Measurements from ENCODE around the gene AMPH. TPM values are rescaled to one million over a fixed set of nuclear protein-coding genes. Genes with fewer than 3 reads are reported as not detected.

AMPH gene
- total RNA-seq, 4 donors from 2014 or later, result 0.51 to 19.6 (median 11.6) TPM

DNA sequence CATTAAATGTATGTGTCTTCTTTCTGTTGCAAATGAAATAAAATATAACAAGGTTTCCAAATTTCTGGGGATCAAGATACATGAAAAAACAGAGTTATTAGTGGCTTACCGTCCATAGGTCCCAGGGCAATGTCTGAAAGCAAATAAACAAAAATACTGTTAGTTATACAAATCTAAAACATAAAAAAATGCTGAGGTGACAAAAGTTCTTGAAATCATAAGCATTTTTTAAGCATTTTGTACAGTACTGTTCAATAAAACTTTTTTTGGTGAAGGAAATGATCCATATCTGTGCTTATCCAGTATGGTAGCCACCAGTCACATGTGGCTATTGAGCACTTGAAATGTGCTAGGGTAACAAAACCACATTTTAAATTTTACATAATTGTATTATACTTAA, 199.1 kb downstream of the AMPH start:
- Histone ChIP-seq H3K36me3 (no peaks in the 10 kb centered on the region), H3K27ac (no peak overlapping the region), H3K4me1 (no peaks in the 10 kb centered on the region), H3K4me3 (no peak overlapping the region), H3K9me3 (no peaks in the 10 kb centered on the region), H3K27me3 (no peaks in the 10 kb centered on the region)
- intact Hi-C loops (cut with DNase I; ENCODE audit: low total_unique reads), result no loop called here
- no peak for DNase-seq
- TF ChIP-seq, protein P1, sequence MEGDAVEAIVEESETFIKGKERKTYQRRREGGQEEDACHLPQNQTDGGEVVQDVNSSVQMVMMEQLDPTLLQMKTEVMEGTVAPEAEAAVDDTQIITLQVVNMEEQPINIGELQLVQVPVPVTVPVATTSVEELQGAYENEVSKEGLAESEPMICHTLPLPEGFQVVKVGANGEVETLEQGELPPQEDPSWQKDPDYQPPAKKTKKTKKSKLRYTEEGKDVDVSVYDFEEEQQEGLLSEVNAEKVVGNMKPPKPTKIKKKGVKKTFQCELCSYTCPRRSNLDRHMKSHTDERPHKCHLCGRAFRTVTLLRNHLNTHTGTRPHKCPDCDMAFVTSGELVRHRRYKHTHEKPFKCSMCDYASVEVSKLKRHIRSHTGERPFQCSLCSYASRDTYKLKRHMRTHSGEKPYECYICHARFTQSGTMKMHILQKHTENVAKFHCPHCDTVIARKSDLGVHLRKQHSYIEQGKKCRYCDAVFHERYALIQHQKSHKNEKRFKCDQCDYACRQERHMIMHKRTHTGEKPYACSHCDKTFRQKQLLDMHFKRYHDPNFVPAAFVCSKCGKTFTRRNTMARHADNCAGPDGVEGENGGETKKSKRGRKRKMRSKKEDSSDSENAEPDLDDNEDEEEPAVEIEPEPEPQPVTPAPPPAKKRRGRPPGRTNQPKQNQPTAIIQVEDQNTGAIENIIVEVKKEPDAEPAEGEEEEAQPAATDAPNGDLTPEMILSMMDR (IDR thresholded peaks at IDR 0.05), result no peak
- TF ChIP-seq POLR2A (IDR thresholded peaks at IDR 0.05), result no peak

DNA sequence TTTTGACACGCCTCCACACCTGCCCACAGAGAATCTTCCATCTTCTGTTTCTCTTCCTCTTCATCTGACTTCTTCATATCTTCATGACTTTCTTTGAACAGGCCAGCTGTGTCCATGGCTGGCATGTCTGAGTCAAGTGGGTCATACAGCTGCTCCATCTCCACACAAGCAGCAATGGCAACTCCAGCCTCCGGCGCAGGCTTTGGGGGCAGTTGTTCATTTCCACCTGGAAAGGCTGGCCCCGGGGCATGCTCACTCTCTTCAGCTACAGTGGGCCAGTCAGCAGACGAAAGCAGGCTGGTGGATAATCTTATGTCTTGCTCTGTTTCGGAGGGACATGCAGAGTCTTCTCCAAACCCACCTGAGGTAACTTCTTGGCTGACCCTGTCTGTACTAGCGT, 202.1 kb downstream of the AMPH start:
- DNase-seq, result no peak
- no peak overlapping the region for H3K27ac ChIP-seq
- intact Hi-C loops (cut with DNase I; ENCODE audit: low total_unique reads), result no loop called here
- H3K9me3 ChIP-seq, result no peaks in the 10 kb centered on the region
- no peaks in the 10 kb centered on the region for H3K36me3 ChIP-seq
- TF ChIP-seq POLR2A (IDR thresholded peaks at IDR 0.05), result no peak
- TF ChIP-seq, protein P1 (IDR thresholded peaks at IDR 0.05), result no peak
- H3K4me3 ChIP-seq, result no peak overlapping the region
- H3K27me3 ChIP-seq, result no peaks in the 10 kb centered on the region
- H3K4me1 ChIP-seq, result no peaks in the 10 kb centered on the region

DNA sequence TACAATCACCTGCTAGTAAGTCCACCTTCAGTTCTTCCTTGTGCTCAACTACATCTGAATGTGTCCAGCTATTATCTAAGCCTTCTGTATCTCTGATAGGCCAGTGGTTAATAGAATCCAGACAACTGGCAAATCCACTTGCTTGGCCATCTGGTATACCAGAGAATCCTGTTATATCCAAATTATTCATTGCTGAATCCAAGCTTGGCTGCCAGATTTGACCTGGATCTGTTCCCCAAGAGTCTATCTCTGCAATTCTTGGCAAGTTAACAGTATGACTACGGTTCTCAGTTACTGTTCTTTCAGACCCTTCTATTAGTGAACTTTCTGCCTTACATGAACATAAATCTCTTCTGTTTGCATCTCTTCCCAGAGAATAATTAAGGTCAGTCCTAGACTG, 203.1 kb downstream of the AMPH start:
- peak; percentile 39 to 64 for DNase-seq
- no peaks in the 10 kb centered on the region for H3K36me3 ChIP-seq
- H3K27ac ChIP-seq, result no peak overlapping the region
- no peaks in the 10 kb centered on the region for H3K27me3 ChIP-seq
- no peak for TF ChIP-seq POLR2A (IDR thresholded peaks at IDR 0.05)
- TF ChIP-seq, protein P1 (IDR thresholded peaks at IDR 0.05), result no peak
- intact Hi-C loops (cut with DNase I; ENCODE audit: low total_unique reads), result no loop called here
- H3K4me3 ChIP-seq, result no peak overlapping the region
- no peaks in the 10 kb centered on the region for H3K4me1 ChIP-seq
- no peaks in the 10 kb centered on the region for H3K9me3 ChIP-seq

DNA sequence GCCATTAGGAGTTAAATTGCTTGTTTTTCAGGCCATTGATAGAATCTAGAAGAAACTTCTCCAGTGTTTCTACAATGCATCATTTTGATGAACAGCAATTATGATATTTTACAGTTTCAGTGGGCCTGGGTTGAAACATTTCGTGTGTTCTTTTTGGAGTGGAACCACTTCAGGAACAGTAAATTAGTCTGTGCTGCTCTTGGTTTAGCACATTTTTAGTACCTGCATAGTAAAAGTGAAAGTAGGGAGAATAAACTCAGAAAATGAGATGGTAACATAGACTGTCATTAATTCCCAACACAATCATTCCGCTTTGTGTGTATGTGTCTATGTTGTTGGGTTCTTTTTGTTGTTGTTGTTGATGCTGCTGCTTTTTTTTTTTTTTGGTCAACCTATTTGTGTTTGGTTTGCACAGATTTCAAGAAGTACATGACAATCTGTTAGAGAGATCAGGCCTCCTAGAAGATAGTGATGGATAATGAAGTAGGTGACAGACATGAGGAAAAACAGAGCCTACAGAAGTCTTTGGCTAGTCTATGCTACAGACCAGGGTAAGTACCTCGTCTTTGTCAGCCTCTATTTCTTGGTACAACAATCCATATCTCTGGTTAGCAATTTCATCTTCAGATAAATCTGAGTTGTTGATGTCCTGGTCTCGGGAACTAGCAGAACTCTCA, 203.8 kb downstream of the AMPH start:
- Histone ChIP-seq H3K27me3 (no peaks in the 10 kb centered on the region), H3K4me1 (no peaks in the 10 kb centered on the region), H3K9me3 (no peaks in the 10 kb centered on the region), H3K4me3 (no peak overlapping the region), H3K27ac (no peak overlapping the region), H3K36me3 (no peaks in the 10 kb centered on the region)
- intact Hi-C loops (cut with DNase I; ENCODE audit: low total_unique reads), result no loop called here
- TF ChIP-seq, protein P1 (IDR thresholded peaks at IDR 0.05), result no peak
- no peak for TF ChIP-seq POLR2A (IDR thresholded peaks at IDR 0.05)
- DNase-seq, result no peak

DNA sequence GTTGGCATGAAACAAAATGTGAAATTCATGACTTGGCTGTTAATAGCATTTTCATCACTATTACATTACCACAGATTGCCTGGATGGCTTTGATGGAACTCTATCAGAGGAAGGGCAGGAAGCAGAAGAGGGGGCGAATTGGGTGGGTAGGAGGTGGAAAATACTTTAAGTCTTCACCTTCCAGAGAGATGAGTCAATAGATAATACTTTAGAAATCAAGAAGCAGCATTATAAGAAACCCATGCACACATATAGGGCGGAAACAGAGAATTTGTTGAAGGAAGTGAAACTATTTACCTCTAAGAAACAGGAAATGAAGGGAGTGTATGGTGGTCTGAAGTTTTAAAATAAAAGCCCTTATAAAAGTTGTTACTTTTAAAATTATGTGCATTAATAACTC, 205.7 kb downstream of the AMPH start:
- Histone ChIP-seq H3K27me3 (no peaks in the 10 kb centered on the region), H3K9me3 (no peaks in the 10 kb centered on the region), H3K4me3 (no peak overlapping the region), H3K4me1 (no peaks in the 10 kb centered on the region), H3K27ac (no peak overlapping the region), H3K36me3 (no peaks in the 10 kb centered on the region)
- intact Hi-C loops (cut with DNase I; ENCODE audit: low total_unique reads), result no loop called here
- DNase-seq, result no peak
- TF ChIP-seq, protein P1 (IDR thresholded peaks at IDR 0.05), result no peak
- no peak for TF ChIP-seq POLR2A (IDR thresholded peaks at IDR 0.05)

All from uterus (tissue), 4 donors.